DOHH2 (cell line): ENCODE measurements around the gene RAB13.

ENCODE experiments used
- H3F3A ChIP-seq: fragments of 200-600 bp; sonication (generic), shearing (Covaris generic); 2 replicates; pipeline ENCODE4 v1.6.0; 2016; ENCODE audit warnings: antibody characterized with exemption, mild to moderate bottlenecking; ENCODE audit not compliant: control insufficient read depth, insufficient read depth
- H3K27ac ChIP-seq: fragments of 200-600 bp; sonication (generic); 2 replicates; pipeline ENCODE4 v1.5.1; 2014; ENCODE audit warnings: low read depth, mild to moderate bottlenecking, low read length, moderate library complexity
- H3K27me3 ChIP-seq: fragments of 200-600 bp; sonication (generic); 2 replicates; pipeline ENCODE4 v1.6.1; 2014; ENCODE audit warnings: mild to moderate bottlenecking, low read length, mixed read lengths; ENCODE audit not compliant: control insufficient read depth
- H3K36me3 ChIP-seq: fragments of 200-600 bp; sonication (generic); 2 replicates; pipeline ENCODE4 v1.6.1; 2014; ENCODE audit warnings: mild to moderate bottlenecking, low read length, moderate library complexity, mixed read lengths; ENCODE audit not compliant: control insufficient read depth
- H3K4me1 ChIP-seq: fragments of 200-600 bp; sonication (generic); 2 replicates; pipeline ENCODE4 v1.6.1; 2014; ENCODE audit warnings: mild to moderate bottlenecking, low read length, mixed read lengths; ENCODE audit not compliant: control insufficient read depth
- H3K4me2 ChIP-seq: fragments of 200-600 bp; sonication (generic); 2 replicates; pipeline ENCODE4 v1.6.0; 2014; ENCODE audit warnings: mild to moderate bottlenecking, low read length, moderate library complexity
- H3K4me3 ChIP-seq: fragments of 200-600 bp; sonication (generic); 2 replicates; pipeline ENCODE4 v1.5.1; 2014; ENCODE audit warnings: mild to moderate bottlenecking, low read length, mixed read lengths
- H3K79me2 ChIP-seq: fragments of 200-600 bp; sonication (generic); 2 replicates; pipeline ENCODE4 v1.6.1; 2014; ENCODE audit warnings: mild to moderate bottlenecking, low read length, mixed read lengths; ENCODE audit not compliant: control insufficient read depth
- H3K9me2 ChIP-seq: fragments of 200-600 bp; sonication (generic); replicated peaks from 2 replicates; pipeline ENCODE4 v1.6.1; 2014; ENCODE audit warnings: mild to moderate bottlenecking, low read length, mixed read lengths; ENCODE audit not compliant: control insufficient read depth
- H3K9me3 ChIP-seq: fragments of 200-600 bp; sonication (generic); 2 replicates; pipeline ENCODE4 v1.6.1; 2014; ENCODE audit warnings: antibody characterized with exemption, low read length, mixed read lengths; ENCODE audit not compliant: control insufficient read depth, insufficient read depth
- H4K20me1 ChIP-seq: fragments of 200-600 bp; sonication (generic); 2 replicates; pipeline ENCODE4 v1.6.0; 2014; ENCODE audit warnings: low read depth, mild to moderate bottlenecking, antibody characterized with exemption, low read length, moderate library complexity; ENCODE audit not compliant: control insufficient read depth, insufficient read depth
- EZH2phosphoT487 ChIP-seq: fragments of 200-600 bp; sonication (generic); IDR thresholded peaks from 2 replicates; pipeline ENCODE4 v1.6.1; 2017; ENCODE audit warnings: borderline replicate concordance, mild to moderate bottlenecking, antibody characterized with exemption, low read length, moderate library complexity, mixed read lengths
- TF ChIP-seq, protein P1 (sequence below): fragments of 200-600 bp; sonication (generic); IDR thresholded peaks from one replicate; pipeline ENCODE4 v1.5.1; 2014; ENCODE audit warnings: antibody characterized with exemption, mild to moderate bottlenecking, low read depth, low read length; ENCODE audit not compliant: poor library complexity, severe bottlenecking

Gene RAB13

DNA sequence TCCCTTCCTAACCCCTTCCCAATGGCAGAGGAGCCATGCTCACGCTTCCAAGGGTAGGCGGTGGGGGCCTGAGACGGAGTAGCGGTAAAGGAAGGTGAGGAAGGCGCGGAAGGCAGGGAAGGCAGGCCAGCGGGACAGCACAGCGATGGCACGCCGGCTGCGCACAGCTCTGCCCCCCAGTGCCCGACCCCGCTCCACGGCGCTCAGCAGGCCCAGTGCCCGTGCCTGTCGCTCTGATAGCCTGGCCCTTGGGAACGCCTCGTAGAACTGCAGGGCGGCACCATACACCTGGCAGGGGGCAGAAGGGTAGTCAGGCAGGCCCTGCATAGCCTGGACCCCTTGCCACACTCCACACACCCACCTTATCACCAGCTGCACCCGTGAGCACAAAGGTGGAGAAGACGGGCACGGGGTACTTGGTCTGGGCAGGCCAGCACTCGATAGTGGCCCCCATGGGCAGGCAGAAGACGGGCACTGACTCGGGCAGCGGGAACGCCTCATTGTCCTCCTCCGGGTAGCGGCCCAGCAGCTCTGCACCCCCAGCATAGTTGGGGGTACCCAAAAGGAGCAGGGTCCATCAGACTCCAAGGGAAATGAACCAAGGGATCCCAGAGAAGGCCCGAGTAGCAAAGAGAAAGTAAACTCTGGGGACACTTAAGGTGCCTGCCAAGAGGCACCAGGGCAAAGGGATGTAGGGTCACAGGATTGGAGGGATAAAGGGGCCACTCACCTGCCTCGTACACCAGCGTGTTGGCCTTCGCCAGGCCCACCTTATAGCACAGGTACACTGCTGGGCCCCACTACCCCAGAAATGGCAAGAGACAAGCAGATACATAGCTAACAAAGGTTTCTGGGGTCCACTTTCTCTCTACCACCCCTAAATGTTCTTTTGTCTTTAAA is 44.1 kb downstream of the RAB13 start:
- Histone ChIP-seq H3K4me2 (no peak overlapping the region), H3K9me2 (no peaks in the 10 kb centered on the region), H3F3A (peaks cover 4% of the 10 kb centered on the region), H3K9me3 (no peaks in the 10 kb centered on the region), H3K4me1 (peaks cover 20% of the 10 kb centered on the region), H3K36me3 (peaks cover 82% of the 10 kb centered on the region), H3K27ac (no peak overlapping the region), H3K27me3 (no peaks in the 10 kb centered on the region), H4K20me1 (no peaks in the 10 kb centered on the region), H3K4me3 (no peak overlapping the region), H3K79me2 (peaks cover 34% of the 10 kb centered on the region)
- TF ChIP-seq, protein P1, sequence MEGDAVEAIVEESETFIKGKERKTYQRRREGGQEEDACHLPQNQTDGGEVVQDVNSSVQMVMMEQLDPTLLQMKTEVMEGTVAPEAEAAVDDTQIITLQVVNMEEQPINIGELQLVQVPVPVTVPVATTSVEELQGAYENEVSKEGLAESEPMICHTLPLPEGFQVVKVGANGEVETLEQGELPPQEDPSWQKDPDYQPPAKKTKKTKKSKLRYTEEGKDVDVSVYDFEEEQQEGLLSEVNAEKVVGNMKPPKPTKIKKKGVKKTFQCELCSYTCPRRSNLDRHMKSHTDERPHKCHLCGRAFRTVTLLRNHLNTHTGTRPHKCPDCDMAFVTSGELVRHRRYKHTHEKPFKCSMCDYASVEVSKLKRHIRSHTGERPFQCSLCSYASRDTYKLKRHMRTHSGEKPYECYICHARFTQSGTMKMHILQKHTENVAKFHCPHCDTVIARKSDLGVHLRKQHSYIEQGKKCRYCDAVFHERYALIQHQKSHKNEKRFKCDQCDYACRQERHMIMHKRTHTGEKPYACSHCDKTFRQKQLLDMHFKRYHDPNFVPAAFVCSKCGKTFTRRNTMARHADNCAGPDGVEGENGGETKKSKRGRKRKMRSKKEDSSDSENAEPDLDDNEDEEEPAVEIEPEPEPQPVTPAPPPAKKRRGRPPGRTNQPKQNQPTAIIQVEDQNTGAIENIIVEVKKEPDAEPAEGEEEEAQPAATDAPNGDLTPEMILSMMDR, result no peak
- TF ChIP-seq EZH2phosphoT487, result no peak

DNA sequence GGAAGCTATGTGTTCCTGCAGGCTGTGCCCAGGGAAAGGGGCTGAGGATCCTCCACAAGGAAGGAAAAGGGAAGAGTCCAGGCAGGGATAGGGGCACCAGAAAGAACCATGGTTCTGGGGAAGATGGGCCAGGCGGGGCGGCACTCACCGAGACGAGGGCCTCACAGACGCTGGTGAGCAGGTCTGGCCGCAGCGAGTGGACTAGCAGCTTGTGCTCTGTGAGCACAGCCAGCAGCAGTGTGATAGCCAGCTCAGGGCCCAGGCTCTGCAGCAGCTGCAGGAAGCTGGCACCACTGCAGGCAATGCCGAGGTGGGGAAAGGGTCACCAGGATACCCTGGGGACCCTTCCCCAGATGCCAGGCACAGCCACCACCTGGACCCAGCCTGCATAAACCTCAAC is 45.4 kb downstream of the RAB13 start:
- Histone ChIP-seq H3K9me3 (no peaks in the 10 kb centered on the region), H3K4me1 (peaks cover 14% of the 10 kb centered on the region), H3K36me3 (peaks cover 90% of the 10 kb centered on the region), H3K27ac (no peak overlapping the region), H3K27me3 (no peaks in the 10 kb centered on the region), H3K4me3 (no peak overlapping the region), H3F3A (no peaks in the 10 kb centered on the region), H4K20me1 (no peaks in the 10 kb centered on the region), H3K4me2 (no peak overlapping the region), H3K9me2 (no peaks in the 10 kb centered on the region), H3K79me2 (peaks cover 34% of the 10 kb centered on the region)
- TF ChIP-seq EZH2phosphoT487, result no peak
- TF ChIP-seq, protein P1, result no peak

DNA sequence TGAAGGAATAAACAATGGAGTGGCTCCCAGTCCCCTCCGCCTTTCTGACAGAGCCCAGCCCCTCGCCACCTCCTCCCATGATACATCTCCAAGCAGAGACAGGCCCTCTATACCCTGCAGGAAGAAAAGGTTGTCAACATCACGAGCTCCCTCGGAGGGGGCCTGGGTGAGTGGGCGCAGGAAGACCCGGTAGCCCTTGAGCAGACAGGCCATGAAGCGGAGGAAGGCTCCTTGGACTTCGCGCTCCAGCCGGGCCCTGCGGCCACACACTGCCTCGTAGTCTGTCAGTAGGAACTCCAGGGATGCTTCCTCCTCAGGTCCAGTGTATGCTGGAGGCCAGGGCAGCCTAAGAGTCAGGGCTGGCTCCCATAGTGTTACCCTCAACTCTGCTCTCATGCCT is 46.7 kb downstream of the RAB13 start:
- no peaks in the 10 kb centered on the region for H4K20me1 ChIP-seq
- no peaks in the 10 kb centered on the region for H3K27me3 ChIP-seq
- peaks cover 90% of the 10 kb centered on the region for H3K36me3 ChIP-seq
- H3K4me3 ChIP-seq, result no peak overlapping the region
- H3K4me1 ChIP-seq, result peaks cover 9% of the 10 kb centered on the region
- TF ChIP-seq EZH2phosphoT487, result no peak
- TF ChIP-seq, protein P1, result no peak
- no peaks in the 10 kb centered on the region for H3F3A ChIP-seq
- H3K4me2 ChIP-seq, result no peak overlapping the region
- H3K27ac ChIP-seq, result no peak overlapping the region
- H3K9me3 ChIP-seq, result no peaks in the 10 kb centered on the region
- no peaks in the 10 kb centered on the region for H3K9me2 ChIP-seq
- H3K79me2 ChIP-seq, result peaks cover 21% of the 10 kb centered on the region
